CD4-positive, alpha-beta T cell (primary cell): ENCODE measurements around the gene MSH3. TPM values are rescaled to one million over a fixed set of nuclear protein-coding genes. Genes with fewer than 3 reads are reported as not detected.

Experiments used
- ATAC-seq: fragments of 200-7000 bp; cut with Tn5 transposase; one replicate; pipeline ENCODE4 v1.10.0; 2022; ENCODE audit warnings: mild to moderate bottlenecking; ENCODE audit not compliant: poor library complexity
- CTCF ChIA-PET: fragments of 350-600 bp; sonication (Branson Sonifier 250); formaldehyde crosslinking; loops from one replicate; lab custom pipeline; 2021; ENCODE audit warnings: antibody characterized with exemption, inconsistent platforms; lab: Charles Lee
- POLR2A ChIA-PET: fragments of 350-600 bp; sonication (Branson Sonifier 250); formaldehyde crosslinking; loops from one replicate; lab custom pipeline; 2021; ENCODE audit warnings: antibody characterized with exemption, inconsistent platforms; lab: Charles Lee
- DNase-seq, 14 experiments: peaks; one replicate each; pipeline ENCODE4 v3.0.0-alpha.2; 2013 to 2020; ENCODE audit warnings: mixed read lengths in 2 of 14
- H3K27ac ChIP-seq, 2 donors: one replicate each; pipeline versions ENCODE4 v1.5.1 to v1.7.0; 2013; ENCODE audit warnings: low read length in 2 of 2, low read depth in 1 of 2, mild to moderate bottlenecking in 1 of 2
- H3K27me3 ChIP-seq, 2 experiments: 1 replicate in 1 of 2; 2 replicates in 1 of 2; pipeline versions ENCODE4 v1.6.1 to v1.7.0; 2013; ENCODE audit warnings: low read length in 2 of 2, control low read depth in 1 of 2, mild to moderate bottlenecking in 1 of 2, moderate library complexity in 1 of 2; ENCODE audit not compliant: insufficient read depth in 2 of 2, control insufficient read depth in 1 of 2
- H3K36me3 ChIP-seq: one replicate; pipeline ENCODE4 v1.6.1; 2013; ENCODE audit warnings: low read length, control low read depth; ENCODE audit not compliant: insufficient read depth
- H3K4me1 ChIP-seq: one replicate; pipeline ENCODE4 v1.6.1; 2013; ENCODE audit warnings: low read length, control low read depth; ENCODE audit not compliant: insufficient read depth
- H3K4me3 ChIP-seq: one replicate; pipeline ENCODE4 v1.5.1; 2013; ENCODE audit warnings: mild to moderate bottlenecking, low read length, moderate library complexity
- H3K9me3 ChIP-seq, 2 experiments: 1 replicate in 1 of 2; 2 replicates in 1 of 2; pipeline versions ENCODE4 v1.6.1 to v1.7.0; 2013; ENCODE audit warnings: low read length in 2 of 2, mild to moderate bottlenecking in 2 of 2, control low read depth in 1 of 2, moderate library complexity in 1 of 2; ENCODE audit not compliant: control insufficient read depth in 1 of 2, insufficient read depth in 1 of 2
- H3K27ac Mint-ChIP-seq: one replicate; pipeline ENCODE4 v1.8.0; 2020; ENCODE audit warnings: mixed read lengths
- H3K27me3 Mint-ChIP-seq: one replicate; pipeline ENCODE4 v1.8.0; 2021; ENCODE audit warnings: mixed read lengths
- H3K36me3 Mint-ChIP-seq: one replicate; pipeline ENCODE4 v1.8.0; 2021; ENCODE audit warnings: low read depth, mixed read lengths
- H3K4me1 Mint-ChIP-seq: one replicate; pipeline ENCODE4 v1.8.0; 2021; ENCODE audit warnings: low read depth, mixed read lengths
- H3K4me3 Mint-ChIP-seq: one replicate; pipeline ENCODE4 v1.8.0; 2020; ENCODE audit warnings: mild to moderate bottlenecking, mixed read lengths
- H3K9me3 Mint-ChIP-seq: one replicate; pipeline ENCODE4 v1.8.0; 2020; ENCODE audit warnings: mixed read lengths
- intact Hi-C, 2 experiments: fragments of 100-400 bp; cut with DNase I in 1 of 2; cut with micrococcal nuclease in 1 of 2; formaldehyde crosslinking; loops; one replicate each; pipeline versions ENCODE4 v1.15.1 to v1.9.0; 2023 to 2025; cut with DNase I, micrococcal nuclease
- total RNA-seq, 174 experiments: library from RNA in 2 of 174; stranded (reverse) in 2 of 174; gene quantifications; one replicate each; pipeline ENCODE4 v1.2.3 and lab custom pipeline; 2021 to 2026
- TF ChIP-seq, protein P1 (sequence below): fragments of 200-600 bp; IDR thresholded peaks from one replicate; pipeline ENCODE4 v1.8.0; 2022; ENCODE audit warnings: antibody characterized with exemption, mild to moderate bottlenecking

Gene MSH3
- total RNA-seq, 2 experiments from 2014 or later: 11.3 to 13.0 TPM

- H3K4me1 ChIP-seq: peaks cover 4% of the 10 kb centered on the region
- DNase-seq (peak in 1 of 14 experiments; percentile 5), ATAC-seq (no peak)
- no peak overlapping the region for H3K4me3 ChIP-seq
- H3K36me3 ChIP-seq: peaks cover 37% of the 10 kb centered on the region
- peaks cover 12 to 23% of the 10 kb centered on the region in 2 experiments for H3K9me3 ChIP-seq
- H3K27ac ChIP-seq: no peak overlapping the region
- TF ChIP-seq, protein P1, sequence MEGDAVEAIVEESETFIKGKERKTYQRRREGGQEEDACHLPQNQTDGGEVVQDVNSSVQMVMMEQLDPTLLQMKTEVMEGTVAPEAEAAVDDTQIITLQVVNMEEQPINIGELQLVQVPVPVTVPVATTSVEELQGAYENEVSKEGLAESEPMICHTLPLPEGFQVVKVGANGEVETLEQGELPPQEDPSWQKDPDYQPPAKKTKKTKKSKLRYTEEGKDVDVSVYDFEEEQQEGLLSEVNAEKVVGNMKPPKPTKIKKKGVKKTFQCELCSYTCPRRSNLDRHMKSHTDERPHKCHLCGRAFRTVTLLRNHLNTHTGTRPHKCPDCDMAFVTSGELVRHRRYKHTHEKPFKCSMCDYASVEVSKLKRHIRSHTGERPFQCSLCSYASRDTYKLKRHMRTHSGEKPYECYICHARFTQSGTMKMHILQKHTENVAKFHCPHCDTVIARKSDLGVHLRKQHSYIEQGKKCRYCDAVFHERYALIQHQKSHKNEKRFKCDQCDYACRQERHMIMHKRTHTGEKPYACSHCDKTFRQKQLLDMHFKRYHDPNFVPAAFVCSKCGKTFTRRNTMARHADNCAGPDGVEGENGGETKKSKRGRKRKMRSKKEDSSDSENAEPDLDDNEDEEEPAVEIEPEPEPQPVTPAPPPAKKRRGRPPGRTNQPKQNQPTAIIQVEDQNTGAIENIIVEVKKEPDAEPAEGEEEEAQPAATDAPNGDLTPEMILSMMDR: no peak
- intact Hi-C loops: no loop called here
- ChIA-PET CTCF (no interaction called here), POLR2A (interaction anchor here (0.5 kb wide), 1 partner anchor 155 kb away, joined by 3 read pairs; no protein-coding TSS in a partner anchor)
- H3K27ac Mint-ChIP-seq: no peak overlapping the region
- H3K9me3 Mint-ChIP-seq: peaks cover 9% of the 10 kb centered on the region
- no peaks in the 10 kb centered on the region for H3K27me3 Mint-ChIP-seq
- peaks cover 16% of the 10 kb centered on the region for H3K4me1 Mint-ChIP-seq
- H3K4me3 Mint-ChIP-seq: no peak overlapping the region
- H3K36me3 Mint-ChIP-seq: peaks cover 98% of the 10 kb centered on the region
- H3K27me3 ChIP-seq: no peaks in the 10 kb centered on the region
These were observed 198.1 kb downstream of the MSH3 start for GRCh38 chr5:80852331-80853245.

DNA sequence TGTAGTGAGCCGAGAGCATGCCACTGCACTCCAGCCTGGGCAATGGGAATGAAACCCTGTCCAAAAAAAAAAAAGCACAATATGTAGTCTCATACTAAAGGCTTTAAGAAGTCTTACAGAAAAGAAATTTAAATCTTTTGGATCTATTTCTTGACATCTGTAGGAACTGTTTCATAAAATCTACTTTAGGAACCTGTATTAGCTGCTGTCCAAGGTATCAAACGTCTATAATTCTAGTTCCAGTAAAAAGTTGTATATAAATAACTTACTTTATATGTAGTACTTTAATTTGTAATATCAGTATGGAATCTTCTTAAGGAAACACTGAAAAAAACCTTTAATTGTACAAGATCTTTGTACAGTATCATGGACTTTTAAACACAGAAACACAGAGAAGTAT is 199.0 kb downstream of the MSH3 start:
- DNase-seq: no peak
- TF ChIP-seq, protein P1: no peak
- Histone ChIP-seq H3K27me3 (no peaks in the 10 kb centered on the region), H3K36me3 (peaks cover 37% of the 10 kb centered on the region), H3K4me1 (peaks cover 4% of the 10 kb centered on the region), H3K9me3 (peaks cover 9 to 19% of the 10 kb centered on the region in 2 experiments), H3K27ac (no peak overlapping the region), H3K4me3 (no peak overlapping the region)
- no peak overlapping the region for H3K4me3 Mint-ChIP-seq
- peaks cover 6% of the 10 kb centered on the region for H3K9me3 Mint-ChIP-seq
- H3K4me1 Mint-ChIP-seq: peaks cover 16% of the 10 kb centered on the region
- intact Hi-C loops: no loop called here
- ChIA-PET POLR2A (no interaction called here), CTCF (no interaction called here)
- ATAC-seq: no peak
- no peak overlapping the region for H3K27ac Mint-ChIP-seq
- H3K36me3 Mint-ChIP-seq: peaks cover 98% of the 10 kb centered on the region
- no peaks in the 10 kb centered on the region for H3K27me3 Mint-ChIP-seq

GRCh38 chr5:80854583-80854982 is 200.1 kb downstream of the MSH3 start:
- ChIA-PET POLR2A (no interaction called here), CTCF (no interaction called here)
- Histone ChIP-seq H3K27ac (no peak overlapping the region), H3K4me3 (no peak overlapping the region), H3K36me3 (peaks cover 26% of the 10 kb centered on the region), H3K4me1 (peaks cover 4% of the 10 kb centered on the region), H3K9me3 (peaks cover 5 to 12% of the 10 kb centered on the region in 2 experiments), H3K27me3 (no peaks in the 10 kb centered on the region)
- no peak for ATAC-seq
- no peak for DNase-seq
- Mint-ChIP-seq H3K4me1 (peaks cover 16% of the 10 kb centered on the region), H3K27me3 (no peaks in the 10 kb centered on the region), H3K9me3 (peaks cover 5% of the 10 kb centered on the region), H3K36me3 (peaks cover 91% of the 10 kb centered on the region), H3K4me3 (no peak overlapping the region), H3K27ac (no peak overlapping the region)
- intact Hi-C loops: no loop called here
- TF ChIP-seq, protein P1: no peak
